GM19023 (cell line): Measurements from ENCODE around the gene CD3D.

Source experiments
- ATAC-seq: cut with Tn5 transposase; IDR thresholded peaks from one replicate; pipeline ENCODE4 v1.9.1; 2021; ENCODE audit warnings: mild to moderate bottlenecking, moderate library complexity; ENCODE audit not compliant: unreplicated experiment

CD3D gene

DNA sequence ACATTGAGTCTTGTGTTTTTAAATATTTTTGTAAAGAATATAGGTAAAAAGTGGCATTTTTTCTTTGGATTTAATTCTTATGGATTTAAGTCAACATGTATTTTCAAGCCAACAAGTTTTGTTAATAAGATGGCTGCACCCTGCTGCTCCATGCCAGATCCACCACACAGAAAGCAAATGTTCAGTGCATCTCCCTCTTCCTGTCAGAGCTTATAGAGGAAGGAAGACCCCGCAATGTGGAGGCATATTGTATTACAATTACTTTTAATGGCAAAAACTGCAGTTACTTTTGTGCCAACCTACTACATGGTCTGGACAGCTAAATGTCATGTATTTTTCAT, 38.3 kb downstream of the CD3D start:
- no peak for ATAC-seq

- no peak for ATAC-seq
Measured at GRCh38 chr11:118301600-118302195, 40.8 kb downstream of the CD3D start.

GRCh38 chr11:118295815-118296454, 46.6 kb downstream of the CD3D start:
- no peak for ATAC-seq

GRCh38 chr11:118295199-118295598, 47.3 kb downstream of the CD3D start:
- no peak for ATAC-seq

DNA sequence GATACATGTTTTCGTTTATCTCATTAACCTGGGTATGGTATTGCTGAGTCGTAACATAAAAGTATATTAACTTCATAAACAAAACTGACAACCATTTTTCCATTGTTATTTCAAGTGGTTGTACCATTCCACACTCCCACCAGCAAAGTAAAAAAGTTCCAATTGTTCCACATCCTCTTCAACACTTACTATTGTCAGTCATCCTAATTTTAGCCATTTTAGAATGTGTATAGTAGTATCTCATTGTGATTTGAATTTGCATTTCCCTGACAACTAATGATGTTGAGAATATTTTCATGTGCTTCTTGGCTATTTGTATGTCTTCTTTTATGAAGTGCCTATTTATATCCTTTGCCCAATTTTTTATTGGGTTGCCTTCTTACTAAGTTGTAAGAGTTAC, 48.5 kb downstream of the CD3D start:
- ATAC-seq = no peak

GRCh38 chr11:118291477-118292135, 50.9 kb downstream of the CD3D start:
- no peak for ATAC-seq

GRCh38 chr11:118290923-118291322, 51.6 kb downstream of the CD3D start:
- no peak for ATAC-seq

DNA sequence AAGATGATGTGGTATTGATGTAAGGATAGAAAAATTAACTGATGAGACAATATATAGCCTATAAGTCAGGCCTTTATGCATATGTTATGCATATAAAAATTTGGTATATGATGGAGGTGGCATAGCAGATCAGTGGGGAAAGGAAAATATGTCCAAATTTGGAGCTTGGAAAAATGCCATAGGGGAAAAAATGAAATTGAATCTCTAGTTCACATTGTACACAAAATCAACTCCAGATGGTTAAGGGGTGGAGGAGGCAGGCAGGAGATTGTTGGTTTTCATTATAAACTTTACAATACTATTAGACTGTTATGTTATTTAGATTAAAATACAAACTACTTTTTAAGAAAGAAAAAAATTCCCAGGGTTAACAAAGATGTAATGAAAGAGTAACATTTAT, 53.1 kb downstream of the CD3D start:
- ATAC-seq = no peak
